Activated CD8-positive, alpha-beta memory T cell treated with anti-CD3 and anti-CD28 coated beads for 36 hours (primary cell): Measurements from ENCODE around the gene STK17A. TPM values are rescaled to one million over a fixed set of nuclear protein-coding genes. Genes with fewer than 3 reads are reported as not detected.
"Not testable (repeated sequence)": the region's sequence is repeated elsewhere in the genome, so short reads cannot be mapped to it uniquely, and the experiment has no call there.

ENCODE experiments used
- CTCF ChIA-PET: fragments of 350-600 bp; sonication (Branson Sonifier 250); formaldehyde crosslinking; loops from one replicate; lab custom pipeline; 2021; ENCODE audit warnings: antibody characterized with exemption; lab: Charles Lee
- POLR2A ChIA-PET: fragments of 350-600 bp; sonication (Branson Sonifier 250); formaldehyde crosslinking; loops from one replicate; lab custom pipeline; 2021; ENCODE audit warnings: antibody characterized with exemption; lab: Charles Lee
- total RNA-seq, 2 experiments: library from RNA; stranded (reverse); gene quantifications; one replicate each; pipeline ENCODE4 v1.2.3, GENCODE V29; 2021

STK17A gene
- total RNA-seq, 2 experiments from 2014 or later, result 38.6 to 41.5 TPM

DNA sequence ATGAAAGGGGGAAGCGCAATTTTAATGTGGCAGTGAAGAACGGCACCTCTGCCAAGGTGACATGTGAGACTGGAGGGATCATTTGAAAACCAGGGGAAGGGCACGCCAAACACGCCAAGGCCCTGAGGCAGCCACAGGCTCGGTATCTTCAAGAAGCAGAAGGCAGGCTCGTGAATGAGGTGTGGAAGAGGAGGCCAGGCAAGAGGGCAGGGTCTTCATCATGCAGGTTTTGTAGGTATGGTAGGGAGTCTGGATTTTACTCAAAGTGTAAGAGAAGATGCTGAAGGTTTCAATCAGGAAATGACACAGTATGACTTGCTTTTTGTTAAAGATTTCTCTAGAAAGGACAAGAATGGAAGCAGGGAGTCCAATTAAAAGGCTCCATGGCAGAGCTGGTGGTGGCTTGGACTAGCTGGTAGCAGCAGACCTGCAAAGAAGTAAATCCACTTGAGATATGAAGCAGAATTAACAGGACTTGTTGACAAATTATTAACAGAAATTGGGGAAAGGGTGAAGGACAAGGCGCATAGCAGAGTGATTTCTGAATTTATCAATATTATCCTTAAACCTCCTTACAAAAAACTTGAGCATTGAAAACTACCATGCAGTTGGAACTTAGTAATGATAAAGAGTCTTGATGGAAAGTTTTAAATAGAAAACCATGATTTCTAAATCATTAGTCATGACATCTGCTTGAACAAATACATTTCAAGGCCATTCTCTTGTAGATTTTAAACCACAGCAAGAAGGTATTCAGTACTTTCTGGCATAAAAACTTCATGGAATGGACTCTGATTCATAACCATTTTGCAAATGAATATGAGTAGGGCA, 76.0 kb downstream of the STK17A start:
- ChIA-PET POLR2A (interaction anchor here (0.6 to 0.7 kb wide), 2 partner anchors 8 to 14 kb away, joined by 3 to 4 read pairs; no protein-coding TSS in a partner anchor), CTCF (no interaction called here)

DNA sequence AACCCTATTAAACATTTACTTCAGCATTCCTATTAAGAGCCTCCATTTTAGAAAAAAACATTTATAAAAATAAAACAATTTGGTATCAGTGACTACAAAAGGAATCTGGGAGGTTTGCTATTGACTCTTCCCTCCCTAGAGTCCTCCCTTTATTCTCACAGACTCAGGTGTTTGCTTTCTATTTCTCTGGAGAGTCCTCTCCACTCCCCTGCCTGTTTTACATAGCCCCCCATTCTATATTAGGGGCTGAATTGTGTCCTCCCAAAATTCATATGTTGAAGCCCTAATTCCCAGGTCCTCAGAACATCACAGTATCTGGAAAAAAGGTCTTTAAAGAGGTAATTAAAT, 76.6 kb downstream of the STK17A start:
- ChIA-PET POLR2A (interaction anchor here (0.6 to 0.7 kb wide), 2 partner anchors 9 to 15 kb away, joined by 3 to 4 read pairs; no protein-coding TSS in a partner anchor), CTCF (no interaction called here)

DNA sequence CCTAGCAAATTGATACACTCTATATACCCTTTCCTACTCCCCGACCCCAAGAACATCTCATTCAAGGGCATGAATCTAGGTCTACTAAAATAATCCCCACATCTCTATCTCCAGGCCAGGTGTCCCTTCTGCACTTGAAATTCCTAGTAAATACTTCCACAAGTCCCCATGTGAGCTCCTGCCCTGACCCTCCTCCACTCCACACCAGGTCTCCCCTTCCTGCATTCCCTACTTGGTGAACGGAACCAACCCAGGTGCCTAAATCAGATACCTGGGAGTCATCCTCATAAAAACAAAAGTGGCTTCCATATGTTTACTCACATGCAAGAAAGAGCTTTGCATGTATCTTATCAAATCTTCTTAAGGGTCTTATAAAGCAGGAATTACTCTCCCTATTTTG, 77.2 kb downstream of the STK17A start:
- POLR2A ChIA-PET, result no interaction called here
- CTCF ChIA-PET, result interaction anchor here (1.2 kb wide), 1 partner anchor 9 kb away, joined by 5 read pairs; no protein-coding TSS in a partner anchor

DNA sequence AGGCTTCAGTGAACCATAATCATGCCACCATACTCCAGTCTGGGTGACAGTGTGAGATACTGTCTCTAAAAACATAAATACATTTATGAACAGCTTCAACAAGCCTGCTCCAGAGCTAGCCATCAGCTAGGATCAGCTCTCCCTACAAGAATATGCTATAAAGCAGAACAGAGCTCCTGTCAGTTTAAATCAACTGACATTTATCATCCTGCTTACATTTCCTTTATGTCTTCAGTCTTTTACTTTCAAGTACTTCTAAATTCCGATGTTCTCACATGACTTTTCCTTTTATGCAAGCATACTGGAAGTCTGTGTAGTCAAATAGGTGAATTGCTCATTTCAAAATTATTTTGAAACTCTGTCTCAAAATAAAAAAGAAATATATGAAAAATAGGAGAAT, 81.8 kb downstream of the STK17A start:
- ChIA-PET POLR2A (interaction anchor here (1.1 kb wide), 1 partner anchor 82 kb away, joined by 4 read pairs; the partner anchor contains the start of gene STK17A), CTCF (interaction anchor here (3.4 kb wide), 1 partner anchor 82 kb away, joined by 9 read pairs; the partner anchor contains the start of gene STK17A)

DNA sequence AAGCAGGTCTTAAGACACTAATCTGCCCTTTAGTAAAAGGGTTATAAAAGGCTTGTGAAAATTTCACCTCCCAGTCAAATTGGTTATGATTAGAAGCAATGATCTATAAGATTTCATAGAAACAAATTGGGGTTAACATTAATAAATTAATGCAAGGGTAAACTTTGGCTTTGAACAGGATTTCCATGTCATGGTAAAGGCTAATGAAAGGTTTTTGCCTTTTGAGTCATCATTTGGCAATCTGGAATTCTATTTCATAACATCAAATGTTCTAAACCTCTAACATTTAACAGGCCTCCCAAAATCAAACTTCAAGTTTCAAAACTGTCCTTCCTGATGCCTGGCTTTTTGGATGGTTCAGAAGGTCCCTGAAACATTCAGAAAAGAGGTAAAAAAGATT, 84.0 kb downstream of the STK17A start:
- ChIA-PET CTCF (no interaction called here), POLR2A (no interaction called here)

DNA sequence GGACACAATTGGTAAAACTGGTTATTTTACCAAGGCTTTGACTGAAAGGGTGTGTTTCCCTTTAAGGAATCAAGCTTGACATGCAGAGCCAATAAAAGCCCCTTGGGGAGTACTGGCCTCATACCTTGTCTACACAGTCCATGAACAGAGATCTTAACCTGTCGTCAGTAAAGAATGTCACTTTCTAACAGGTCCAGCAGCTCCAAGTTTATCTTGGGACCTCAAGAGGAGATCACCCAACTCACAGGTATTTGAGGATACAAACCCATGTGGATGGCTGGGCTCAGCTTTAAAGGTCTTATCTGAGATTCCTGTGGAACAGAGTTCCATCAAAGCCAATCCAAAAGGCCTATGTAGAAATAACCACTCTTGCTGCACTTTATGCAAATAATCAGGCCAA, 85.1 kb downstream of the STK17A start:
- ChIA-PET CTCF (no interaction called here), POLR2A (no interaction called here)

DNA sequence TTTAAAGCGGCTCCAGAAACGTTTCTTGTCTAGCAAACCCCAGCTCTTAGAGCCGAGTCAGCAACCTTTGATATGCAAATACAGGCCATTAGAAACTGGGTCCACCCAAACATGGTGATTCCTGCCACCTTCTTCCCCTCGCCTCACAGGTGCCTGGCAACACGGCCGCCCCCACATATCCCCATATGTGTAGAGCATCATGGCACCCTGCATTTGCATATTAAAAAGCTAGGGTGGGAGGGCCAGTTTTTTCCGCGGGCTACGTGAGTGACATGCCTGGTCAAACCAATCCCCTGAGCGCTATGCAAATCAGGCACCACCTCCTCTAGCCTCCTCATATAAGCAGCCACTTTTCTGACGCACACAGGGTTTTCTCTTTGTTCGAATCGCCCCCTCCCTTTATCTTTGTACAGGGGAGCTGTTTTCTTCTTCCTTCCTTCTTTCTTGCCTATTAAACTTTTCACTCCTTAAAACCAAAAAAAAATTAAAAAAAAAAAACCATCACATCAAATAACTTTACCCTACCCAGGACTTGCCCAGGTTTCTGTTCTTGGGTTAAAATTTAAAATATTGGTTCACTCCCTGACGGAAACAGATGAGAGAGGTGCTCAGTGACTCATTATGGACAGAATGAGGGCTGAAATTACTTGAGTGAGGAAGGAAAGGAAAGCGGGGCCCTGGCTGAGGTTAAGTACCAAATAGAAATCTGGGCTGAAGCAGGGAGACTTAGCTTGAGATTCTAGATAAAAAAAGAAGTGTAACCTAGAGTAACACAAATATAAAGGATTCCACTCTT, 86.6 kb downstream of the STK17A start:
- ChIA-PET CTCF (interaction anchor here (0.5 to 1.8 kb wide), 7 partner anchors 9 to 88 kb away, joined by 3 to 11 read pairs (median 3); partner anchors contain the start of gene STK17A), POLR2A (interaction anchor here (0.6 to 2.3 kb wide), 6 partner anchors 19 to 87 kb away, joined by 4 to 10 read pairs (median 6); partner anchors contain the start of gene STK17A)

DNA sequence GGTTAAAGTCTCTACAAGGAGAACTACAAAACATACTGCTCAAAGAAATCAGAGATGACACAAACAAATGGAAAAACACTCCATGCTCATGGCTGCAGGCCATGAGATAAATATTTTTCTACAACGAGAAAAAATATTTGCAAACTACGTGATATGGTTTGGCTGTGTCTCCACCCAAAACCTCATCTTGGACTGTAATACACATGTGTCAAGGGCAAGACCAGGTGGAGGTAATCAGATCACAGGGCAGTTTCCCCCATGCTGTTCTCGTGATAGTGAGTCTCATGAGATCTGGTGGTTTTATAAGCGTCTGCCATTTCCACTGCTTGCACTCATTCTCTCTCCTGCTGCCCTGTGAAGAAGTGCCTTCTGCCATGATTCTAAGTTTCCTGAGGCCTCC, 88.6 kb downstream of the STK17A start:
- ChIA-PET CTCF (interaction anchor here (1.2 kb wide), 1 partner anchor 89 kb away, joined by 3 read pairs; the partner anchor contains the start of gene STK17A), POLR2A (no interaction called here)

DNA sequence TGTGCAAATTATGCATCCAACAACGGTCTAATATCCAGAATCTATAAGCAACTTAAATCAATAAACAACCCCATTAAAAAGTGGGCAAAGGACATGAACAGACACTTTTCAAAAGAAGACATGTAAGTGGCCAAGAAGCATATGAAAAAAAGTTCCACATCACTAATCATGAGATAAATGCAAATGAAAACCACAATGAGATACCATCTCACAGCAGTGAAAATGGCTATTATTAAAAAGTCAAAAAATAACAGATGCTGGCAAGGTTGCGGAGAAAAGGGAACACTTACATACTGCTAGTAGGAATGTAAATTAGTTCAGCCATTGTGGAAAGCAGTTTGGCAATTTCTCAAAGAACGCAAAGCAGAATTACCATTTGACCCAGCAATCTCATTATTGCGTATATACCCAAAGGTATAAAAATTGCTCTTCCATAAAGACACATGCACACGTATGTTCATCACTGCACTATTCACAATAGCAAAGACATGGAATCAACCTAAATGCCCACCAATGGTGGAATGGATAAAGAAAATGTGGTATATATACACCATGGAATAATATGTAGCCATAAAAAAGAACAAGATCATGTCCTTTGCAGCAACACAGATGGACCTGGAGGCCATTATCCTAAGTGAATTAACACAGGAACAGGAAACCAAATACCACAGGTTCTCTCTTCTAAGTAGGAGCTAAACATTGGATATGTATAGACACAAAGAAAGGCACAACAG, 90.5 kb downstream of the STK17A start:
- POLR2A ChIA-PET, result interaction anchor here (0.7 kb wide), 1 partner anchor 56 kb away, joined by 3 read pairs; the partner anchor contains the start of gene COA1
- CTCF ChIA-PET, result not testable (repeated sequence)

DNA sequence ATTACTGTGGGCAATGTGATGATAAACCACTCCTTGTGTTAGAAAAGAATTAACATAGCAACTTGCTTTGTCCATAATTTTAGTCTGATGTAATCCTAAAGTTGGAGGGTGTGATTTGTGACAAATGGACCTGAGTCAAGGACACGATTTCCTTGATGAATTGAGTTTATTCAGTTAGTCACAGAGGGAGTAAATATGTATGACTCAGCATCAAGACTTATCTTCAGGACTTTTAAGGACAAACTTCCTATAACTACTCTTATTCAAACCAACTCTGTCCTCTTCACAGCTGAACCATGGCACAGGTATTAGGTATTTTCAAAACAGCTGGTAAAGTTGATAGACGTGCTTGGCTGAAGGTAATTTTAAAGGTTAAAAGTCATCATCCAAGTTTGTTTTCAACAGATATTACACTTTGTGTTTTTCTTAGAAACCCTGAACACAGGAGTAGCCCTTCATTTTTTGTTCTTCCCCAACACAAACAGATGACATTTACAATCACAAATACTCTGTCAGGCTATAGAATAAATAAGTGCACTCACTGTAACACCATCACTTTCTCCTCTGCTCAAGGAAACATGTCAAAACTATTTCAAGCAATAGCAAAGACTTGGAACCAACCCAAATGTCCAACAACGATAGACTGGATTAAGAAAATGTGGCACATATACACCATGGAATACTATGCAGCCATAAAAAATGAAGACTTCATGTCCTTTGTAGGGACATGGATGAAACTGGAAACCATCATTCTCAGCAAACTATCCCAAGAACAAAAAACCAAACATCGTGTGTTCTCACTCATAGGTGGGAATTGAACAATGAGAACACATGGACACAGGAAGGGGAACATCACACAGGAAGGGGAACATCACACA, 91.9 kb downstream of the STK17A start:
- CTCF ChIA-PET, result interaction anchor here (0.6 kb wide), 1 partner anchor 24 kb away, joined by 3 read pairs; no protein-coding TSS in a partner anchor
- POLR2A ChIA-PET, result no interaction called here

Other genes starting within 250 kb of the STK17A start
- gene COA1, start 146.4 kb downstream of the STK17A start, total RNA-seq, result 10 to 100 TPM; 82.9 to 85.6 TPM
- 10 to 100 TPM; 32.9 to 34.0 TPM for gene BLVRA, start 175.6 kb downstream of the STK17A start, total RNA-seq